Measurements from ENCODE around the gene TFPI.
"Not testable (repeated sequence)": the region's sequence is repeated elsewhere in the genome, so short reads cannot be mapped to it uniquely, and the experiment has no call there.

TFPI gene

GRCh38 chr2:187527262-187527661, 27.0 kb downstream of the TFPI start:
- H3K36me3 ChIP-seq (ENCODE audit: insufficient read depth, low read length) = no peaks in the 10 kb centered on the region
- no peak overlapping the region for H3K4me3 ChIP-seq (ENCODE audit: low read length)
- peak overlapping the region; percentile 64 for H3K27ac ChIP-seq (ENCODE audit: low read depth, low read length)
- no peaks in the 10 kb centered on the region for H3K9me3 ChIP-seq (ENCODE audit: insufficient read depth, low read depth, low read length)
- H3K9ac ChIP-seq (ENCODE audit: low read depth, low read length) = no peak overlapping the region; the same call in 1 of the 2 replicates
- peaks cover 57% of the 10 kb centered on the region for H3K4me1 ChIP-seq (ENCODE audit: insufficient read depth, low read length)
- WGBS = 66% methylated on average over 3 of the region's 4 CpGs
- no peaks in the 10 kb centered on the region for H3K27me3 ChIP-seq (ENCODE audit: insufficient read depth, low read length)

- Histone ChIP-seq H3K36me3 (ENCODE audit: insufficient read depth, low read length) (no peaks in the 10 kb centered on the region), H3K27ac (ENCODE audit: low read depth, low read length) (peak overlapping the region; percentile 64), H3K9me3 (ENCODE audit: insufficient read depth, low read depth, low read length) (no peaks in the 10 kb centered on the region), H3K4me1 (ENCODE audit: insufficient read depth, low read length) (peaks cover 57% of the 10 kb centered on the region), H3K27me3 (ENCODE audit: insufficient read depth, low read length) (no peaks in the 10 kb centered on the region), H3K9ac (ENCODE audit: low read depth, low read length) (no peak overlapping the region; the same call in 1 of the 2 replicates), H3K4me3 (ENCODE audit: low read length) (no peak overlapping the region)
Measured at GRCh38 chr2:187526792-187527191, 27.4 kb downstream of the TFPI start.

GRCh38 chr2:187525163-187525900, 28.9 kb downstream of the TFPI start:
- no peaks in the 10 kb centered on the region for H3K36me3 ChIP-seq (ENCODE audit: insufficient read depth, low read length)
- H3K9me3 ChIP-seq (ENCODE audit: insufficient read depth, low read depth, low read length) = no peaks in the 10 kb centered on the region
- no peak overlapping the region for H3K27ac ChIP-seq (ENCODE audit: low read depth, low read length)
- WGBS = no CpG with 5 or more reads among the region's 1 CpG
- no peak overlapping the region for H3K4me3 ChIP-seq (ENCODE audit: low read length)
- no peaks in the 10 kb centered on the region for H3K27me3 ChIP-seq (ENCODE audit: insufficient read depth, low read length)
- H3K4me1 ChIP-seq (ENCODE audit: insufficient read depth, low read length) = peaks cover 58% of the 10 kb centered on the region
- H3K9ac ChIP-seq (ENCODE audit: low read depth, low read length) = no peak overlapping the region; the same call in 1 of the 2 replicates

DNA sequence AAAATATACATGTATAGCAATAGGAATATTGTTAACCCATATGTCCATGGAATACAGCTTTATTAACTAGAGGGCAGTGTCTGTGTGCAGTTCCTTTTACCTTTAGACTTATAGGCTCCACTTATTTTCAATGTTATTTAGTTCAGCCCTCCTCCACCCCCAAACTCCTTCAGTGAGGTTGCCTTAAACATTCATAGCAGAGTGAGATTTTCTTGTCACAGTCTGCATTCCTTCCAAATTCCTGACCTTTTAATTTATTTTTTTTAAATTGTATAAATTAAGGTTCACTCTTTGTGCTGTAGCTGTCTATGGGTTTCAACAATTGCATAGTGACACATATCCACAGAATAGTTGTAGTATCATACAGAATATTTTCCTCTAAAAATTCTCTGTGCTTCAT, 30.9 kb downstream of the TFPI start:
- no peaks in the 10 kb centered on the region for H3K36me3 ChIP-seq (ENCODE audit: insufficient read depth, low read length)
- no peak overlapping the region for H3K9ac ChIP-seq (ENCODE audit: low read depth, low read length)
- H3K4me1 ChIP-seq (ENCODE audit: insufficient read depth, low read length) = peaks cover 55% of the 10 kb centered on the region
- H3K4me3 ChIP-seq (ENCODE audit: low read length) = no peak overlapping the region
- no peak overlapping the region for H3K27ac ChIP-seq (ENCODE audit: low read depth, low read length)
- H3K27me3 ChIP-seq (ENCODE audit: insufficient read depth, low read length) = no peaks in the 10 kb centered on the region
- H3K9me3 ChIP-seq (ENCODE audit: insufficient read depth, low read depth, low read length) = peaks cover 7% of the 10 kb centered on the region; the same call in 1 of the 2 replicates

- H3K27ac ChIP-seq (ENCODE audit: low read depth, low read length) = peak overlapping the region; percentile 70
- H3K36me3 ChIP-seq (ENCODE audit: insufficient read depth, low read length) = no peaks in the 10 kb centered on the region; the same call in 1 of the 2 replicates
- no peak overlapping the region for H3K4me3 ChIP-seq (ENCODE audit: low read length)
- H3K27me3 ChIP-seq (ENCODE audit: insufficient read depth, low read length) = no peaks in the 10 kb centered on the region
- peaks cover 24% of the 10 kb centered on the region for H3K4me1 ChIP-seq (ENCODE audit: insufficient read depth, low read length)
- WGBS = 89% methylated on average over 7 of the region's 7 CpGs
- peaks cover 22% of the 10 kb centered on the region; the same call in 1 of the 2 replicates for H3K9me3 ChIP-seq (ENCODE audit: insufficient read depth, low read depth, low read length)
- H3K9ac ChIP-seq (ENCODE audit: low read depth, low read length) = peak overlapping the region; percentile 47; the same call in 1 of the 2 replicates
Measured at GRCh38 chr2:187520121-187520624, 34.1 kb downstream of the TFPI start.

GRCh38 chr2:187519419-187520120, 34.7 kb downstream of the TFPI start:
- Histone ChIP-seq H3K36me3 (ENCODE audit: insufficient read depth, low read length) (no peaks in the 10 kb centered on the region; the same call in 1 of the 2 replicates), H3K27ac (ENCODE audit: low read depth, low read length) (peak overlapping the region; percentile 70)
- WGBS = 45% methylated on average over 7 of the region's 7 CpGs

DNA sequence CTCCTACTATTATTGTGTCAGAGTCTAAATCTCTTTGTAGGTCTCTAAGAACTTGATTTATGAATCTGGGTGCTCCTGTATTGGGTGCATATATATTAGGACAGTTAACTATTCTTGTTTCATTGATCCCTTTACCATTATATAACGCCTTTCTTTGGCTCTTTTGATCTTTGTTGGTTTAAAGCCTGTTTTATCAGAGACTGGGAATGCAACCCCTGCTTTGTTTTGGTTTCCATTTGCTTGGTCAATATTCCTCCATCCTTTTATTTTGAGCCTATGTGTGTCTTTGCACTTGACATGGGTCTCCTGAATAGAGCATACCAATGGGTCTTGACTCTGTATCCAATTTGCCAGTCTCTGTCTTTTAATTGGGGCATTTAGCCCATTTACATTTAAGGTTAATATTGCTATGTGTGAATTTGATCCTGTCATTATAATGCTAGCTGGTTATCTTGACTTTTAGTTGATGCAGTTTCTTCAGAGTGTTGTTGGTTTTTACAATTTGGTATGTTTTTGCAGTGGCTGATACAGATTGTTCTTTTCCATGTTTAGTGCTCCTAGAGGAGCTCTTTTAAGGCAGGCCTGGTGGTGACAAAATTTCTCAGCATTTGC, 36.4 kb downstream of the TFPI start:
- H3K9me3 ChIP-seq (ENCODE audit: insufficient read depth, low read depth, low read length) = peaks cover 22% of the 10 kb centered on the region; the same call in 1 of the 2 replicates
- 83% methylated on average over 1 of the region's 1 CpG for whole genome bisulfite sequencing
- not testable (repeated sequence) for H3K36me3 ChIP-seq (ENCODE audit: insufficient read depth, low read length); H3K27me3 ChIP-seq (ENCODE audit: insufficient read depth, low read length); H3K27ac ChIP-seq (ENCODE audit: low read depth, low read length); H3K9ac ChIP-seq (ENCODE audit: low read depth, low read length); H3K4me3 ChIP-seq (ENCODE audit: low read length)
- peaks cover 16% of the 10 kb centered on the region for H3K4me1 ChIP-seq (ENCODE audit: insufficient read depth, low read length)

More at GRCh38 chr2:187519419-187520120, 34.7 kb downstream of the TFPI start:
- Histone ChIP-seq H3K9ac (ENCODE audit: low read depth, low read length) (peak overlapping the region; percentile 47; the same call in 1 of the 2 replicates), H3K4me1 (ENCODE audit: insufficient read depth, low read length) (peaks cover 21% of the 10 kb centered on the region), H3K27me3 (ENCODE audit: insufficient read depth, low read length) (no peaks in the 10 kb centered on the region), H3K9me3 (ENCODE audit: insufficient read depth, low read depth, low read length) (peaks cover 22% of the 10 kb centered on the region; the same call in 1 of the 2 replicates), H3K4me3 (ENCODE audit: low read length) (no peak overlapping the region)

DNA sequence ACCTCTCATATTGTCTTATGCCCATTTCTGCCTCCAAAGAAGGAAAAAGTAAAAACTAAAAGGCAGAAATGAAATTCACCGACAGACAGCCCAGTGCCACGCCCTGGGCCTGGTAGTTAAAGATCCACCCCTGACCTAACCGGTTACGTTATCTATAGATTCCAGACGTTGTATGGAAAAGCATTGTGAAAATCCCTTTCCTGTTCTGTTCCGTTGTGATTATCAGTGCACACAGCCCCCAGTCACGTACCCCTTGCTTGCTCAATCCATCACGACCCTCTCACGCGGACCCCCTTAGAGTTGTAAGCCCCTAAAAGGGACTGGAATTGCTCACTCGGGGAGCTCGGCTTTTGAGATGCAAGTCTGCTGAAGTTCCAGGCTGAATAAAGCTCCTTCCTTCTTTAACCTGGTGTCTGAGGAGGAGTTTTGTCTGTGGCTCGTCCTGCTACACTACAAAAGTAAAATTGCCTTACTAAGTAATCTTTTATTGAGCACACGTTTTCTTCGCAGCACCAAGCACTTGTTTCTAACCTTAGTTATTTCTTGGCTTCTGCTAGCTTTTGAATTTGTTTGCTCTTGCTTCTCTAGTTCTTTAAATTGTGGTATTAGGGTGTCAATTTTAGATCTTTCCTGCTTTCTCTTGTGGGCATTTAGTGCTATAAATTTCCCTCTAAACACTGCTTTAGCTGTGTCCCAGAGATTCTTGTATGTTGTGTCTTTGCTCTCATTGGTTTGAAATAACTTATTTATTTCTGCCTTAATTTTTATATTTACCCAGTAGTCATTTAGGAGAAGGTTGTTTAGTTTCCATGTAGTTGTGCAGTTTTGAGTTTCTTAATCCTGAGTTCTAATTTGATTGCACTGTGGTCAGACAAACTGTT, 37.4 kb downstream of the TFPI start:
- peaks cover 22% of the 10 kb centered on the region; the same call in 1 of the 2 replicates for H3K9me3 ChIP-seq (ENCODE audit: insufficient read depth, low read depth, low read length)
- H3K9ac ChIP-seq (ENCODE audit: low read depth, low read length); H3K4me3 ChIP-seq (ENCODE audit: low read length); H3K27me3 ChIP-seq (ENCODE audit: insufficient read depth, low read length); H3K36me3 ChIP-seq (ENCODE audit: insufficient read depth, low read length); H3K27ac ChIP-seq (ENCODE audit: low read depth, low read length): not testable (repeated sequence)
- H3K4me1 ChIP-seq (ENCODE audit: insufficient read depth, low read length) = peaks cover 26% of the 10 kb centered on the region
- 95% methylated on average over 15 of the region's 15 CpGs for WGBS

DNA sequence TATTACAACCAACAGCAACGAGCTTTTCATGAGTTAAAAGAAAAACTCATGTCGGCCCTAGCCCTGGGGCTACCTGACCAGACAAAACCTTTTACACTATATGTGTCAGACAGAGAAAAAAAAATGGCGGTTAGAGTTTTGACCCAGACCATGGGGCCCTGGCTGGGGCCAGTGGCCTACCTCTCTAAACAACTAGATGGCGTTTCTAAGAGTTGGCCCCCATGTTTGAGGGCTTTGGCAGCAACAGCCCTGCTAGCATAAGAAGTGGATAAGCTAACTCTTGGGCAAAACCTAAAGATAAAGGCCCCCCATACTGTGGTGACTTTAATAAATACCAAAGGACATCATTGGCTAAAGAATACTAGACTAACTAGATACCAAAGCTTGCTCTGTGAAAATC, 39.3 kb downstream of the TFPI start:
- Histone ChIP-seq H3K27ac (ENCODE audit: low read depth, low read length) (no peak overlapping the region), H3K27me3 (ENCODE audit: insufficient read depth, low read length) (no peaks in the 10 kb centered on the region), H3K4me1 (ENCODE audit: insufficient read depth, low read length) (peaks cover 37% of the 10 kb centered on the region), H3K9me3 (ENCODE audit: insufficient read depth, low read depth, low read length) (peaks cover 22% of the 10 kb centered on the region; the same call in 1 of the 2 replicates), H3K9ac (ENCODE audit: low read depth, low read length) (no peak overlapping the region), H3K36me3 (ENCODE audit: insufficient read depth, low read length) (no peaks in the 10 kb centered on the region; the same call in 1 of the 2 replicates), H3K4me3 (ENCODE audit: low read length) (no peak overlapping the region)
- 97% methylated on average over 4 of the region's 4 CpGs for WGBS

DNA sequence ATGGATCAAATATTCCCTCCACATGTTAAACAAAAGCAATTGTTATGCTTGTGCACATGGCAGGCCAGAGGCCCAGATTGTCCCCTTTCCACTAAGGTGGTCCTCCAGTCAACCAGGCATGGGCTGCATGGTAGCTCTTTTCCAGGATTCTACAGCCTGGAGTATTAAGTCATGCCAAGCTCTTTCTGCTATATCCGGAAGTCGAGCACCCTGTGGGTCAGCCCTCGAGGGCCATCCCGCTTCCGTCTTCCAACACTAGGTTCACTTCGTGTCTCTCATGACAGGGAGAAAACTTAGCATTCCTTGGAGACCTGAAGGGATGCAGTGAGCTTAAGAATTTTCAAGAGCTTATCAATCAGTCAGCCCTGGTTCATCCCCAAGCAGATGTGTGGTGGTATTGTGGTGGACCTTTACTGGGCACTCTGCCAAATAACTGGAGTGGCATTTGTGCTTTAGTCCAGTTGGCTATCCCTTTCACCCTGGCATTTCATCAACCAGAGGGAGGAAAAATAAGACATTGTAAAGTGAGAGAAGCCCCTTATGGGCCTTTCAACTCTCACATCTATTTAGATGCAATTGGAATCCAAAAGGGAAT, 39.9 kb downstream of the TFPI start:
- Histone ChIP-seq H3K4me1 (ENCODE audit: insufficient read depth, low read length) (peaks cover 37% of the 10 kb centered on the region), H3K9me3 (ENCODE audit: insufficient read depth, low read depth, low read length) (peaks cover 16% of the 10 kb centered on the region; the same call in 1 of the 2 replicates)
- H3K9ac ChIP-seq (ENCODE audit: low read depth, low read length); H3K4me3 ChIP-seq (ENCODE audit: low read length); H3K27ac ChIP-seq (ENCODE audit: low read depth, low read length); H3K27me3 ChIP-seq (ENCODE audit: insufficient read depth, low read length); H3K36me3 ChIP-seq (ENCODE audit: insufficient read depth, low read length): not testable (repeated sequence)
- WGBS = 97% methylated on average over 6 of the region's 6 CpGs

Data from HUES64 (cell line).